ENCODE measurements around the gene PLCG2.
"Not testable (repeated sequence)": the region's sequence is repeated elsewhere in the genome, so short reads cannot be mapped to it uniquely, and the experiment has no call there.

Gene PLCG2

DNA sequence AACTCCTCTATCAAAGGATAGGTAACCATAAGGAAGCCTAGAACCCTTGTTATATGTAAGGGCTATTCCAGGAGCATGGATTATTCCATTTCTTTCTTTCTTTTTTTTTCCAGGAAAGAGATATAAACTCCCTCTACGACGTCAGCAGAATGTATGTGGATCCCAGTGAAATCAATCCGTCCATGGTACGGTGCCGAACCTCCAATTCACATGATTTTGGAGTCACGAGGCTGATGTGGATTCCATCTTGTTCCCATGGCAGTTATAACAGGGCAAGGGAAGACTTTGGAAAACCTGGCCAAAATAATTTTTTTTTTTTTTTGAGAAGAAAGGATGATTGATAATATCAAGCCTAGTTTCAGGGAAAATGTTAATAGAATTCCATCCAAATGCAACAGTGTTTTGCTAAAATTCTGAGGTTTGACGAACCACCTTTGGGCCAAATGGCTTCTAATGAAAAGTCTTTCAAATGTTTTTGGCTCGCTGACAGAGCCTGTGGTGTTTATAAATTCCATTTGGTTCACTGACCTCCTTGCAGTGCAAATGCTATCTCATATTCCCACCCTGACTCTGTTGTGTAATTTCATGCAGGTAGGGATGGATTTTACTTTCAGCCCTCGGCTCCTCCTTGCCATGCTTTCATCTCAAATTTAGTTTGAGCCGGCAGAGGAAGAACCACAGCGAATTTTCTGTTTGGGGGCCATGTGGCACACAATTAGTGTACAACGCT, 142.2 kb downstream of the PLCG2 start:
- no peak for DNase-seq

DNA sequence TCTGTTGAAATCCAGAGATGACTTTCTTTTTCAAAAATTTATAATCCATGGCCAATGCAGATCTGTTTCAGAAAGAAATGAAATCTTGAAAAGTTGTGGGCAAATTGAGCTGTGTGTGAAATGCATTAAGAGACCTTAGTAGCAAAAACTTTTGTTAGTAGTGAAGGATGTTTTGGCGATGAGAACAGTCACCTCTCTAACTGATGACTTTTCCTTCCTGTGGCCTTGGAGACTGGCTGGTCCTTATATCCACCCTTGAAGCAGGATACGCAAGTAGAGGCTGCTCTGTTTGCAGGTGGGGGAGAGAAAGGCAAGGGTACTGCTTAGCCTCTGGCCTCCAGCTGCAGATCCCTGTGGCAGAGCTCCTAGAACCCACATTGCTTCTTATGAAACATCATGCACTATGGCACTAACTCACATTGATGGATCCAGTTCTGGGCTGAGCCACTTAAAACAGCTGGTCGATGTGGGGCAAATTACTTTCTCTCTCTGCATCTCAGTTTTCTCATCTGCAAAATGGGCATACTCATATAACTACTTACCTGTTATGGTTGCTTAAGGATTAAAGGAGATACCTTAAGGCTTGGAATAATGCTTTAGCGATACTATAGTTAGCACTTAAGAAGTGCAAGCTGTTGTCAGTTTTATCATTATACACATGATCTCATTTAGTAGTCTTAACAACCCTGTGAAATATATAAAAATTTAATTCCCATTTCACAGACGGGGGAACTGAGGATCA, 142.9 kb downstream of the PLCG2 start:
- DNase-seq, result no peak

DNA sequence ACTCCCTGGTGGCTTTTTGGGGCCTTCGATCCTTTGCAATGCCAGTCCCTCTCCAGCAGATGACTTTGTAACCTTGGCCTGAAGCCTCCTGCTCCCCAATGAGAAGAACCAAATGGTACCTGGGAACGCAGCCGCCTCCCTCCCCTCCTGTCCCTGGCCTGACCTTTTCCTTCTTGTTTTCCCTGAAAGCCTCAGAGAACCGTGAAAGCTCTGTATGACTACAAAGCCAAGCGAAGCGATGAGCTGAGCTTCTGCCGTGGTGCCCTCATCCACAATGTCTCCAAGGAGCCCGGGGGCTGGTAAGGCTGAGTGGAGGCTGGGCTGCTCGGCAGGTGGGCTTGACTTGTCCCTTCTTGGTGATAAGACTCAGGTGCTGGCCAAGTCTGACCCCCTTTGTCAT, 144.2 kb downstream of the PLCG2 start:
- DNase-seq, result no peak

DNA sequence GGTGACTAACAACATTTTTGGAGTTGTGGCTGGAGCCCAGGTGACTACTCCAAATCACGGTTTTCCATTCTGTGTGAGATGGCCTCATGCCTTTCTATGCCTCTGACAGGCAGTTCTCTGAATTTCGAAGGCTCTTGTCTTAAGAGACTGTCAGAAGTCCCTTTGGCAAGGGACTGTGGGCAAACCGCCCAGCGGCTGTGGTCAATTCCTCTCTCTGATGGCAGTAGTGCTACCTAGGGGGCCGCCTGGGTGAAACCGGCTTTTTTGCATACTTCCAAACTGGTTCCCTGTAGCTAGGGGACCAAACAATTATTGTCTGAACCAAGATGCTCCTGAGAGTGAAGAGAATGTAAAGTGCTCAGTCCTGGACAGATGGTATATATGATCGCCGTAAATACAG, 145.9 kb downstream of the PLCG2 start:
- no peak for DNase-seq

DNA sequence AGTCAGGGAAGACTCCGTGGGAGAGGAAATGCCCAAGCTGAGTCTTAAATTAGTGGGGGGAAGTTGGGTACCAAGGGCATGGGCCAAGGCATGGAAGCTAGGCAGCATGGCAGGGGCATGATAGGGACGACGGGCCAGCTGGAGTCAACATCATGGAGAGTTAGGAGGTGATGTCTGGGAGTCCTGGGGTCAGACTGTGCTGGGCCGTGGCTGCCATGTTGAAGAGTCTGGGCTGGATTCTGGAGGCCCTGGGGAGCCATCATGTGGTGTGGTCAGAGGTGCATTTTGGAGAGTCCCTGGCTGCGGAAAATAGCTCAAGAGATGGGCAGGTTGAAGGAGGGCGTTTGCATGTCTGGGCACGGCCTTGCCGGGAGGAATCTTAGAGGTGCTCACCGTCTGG, 146.9 kb downstream of the PLCG2 start:
- no peak for DNase-seq

DNA sequence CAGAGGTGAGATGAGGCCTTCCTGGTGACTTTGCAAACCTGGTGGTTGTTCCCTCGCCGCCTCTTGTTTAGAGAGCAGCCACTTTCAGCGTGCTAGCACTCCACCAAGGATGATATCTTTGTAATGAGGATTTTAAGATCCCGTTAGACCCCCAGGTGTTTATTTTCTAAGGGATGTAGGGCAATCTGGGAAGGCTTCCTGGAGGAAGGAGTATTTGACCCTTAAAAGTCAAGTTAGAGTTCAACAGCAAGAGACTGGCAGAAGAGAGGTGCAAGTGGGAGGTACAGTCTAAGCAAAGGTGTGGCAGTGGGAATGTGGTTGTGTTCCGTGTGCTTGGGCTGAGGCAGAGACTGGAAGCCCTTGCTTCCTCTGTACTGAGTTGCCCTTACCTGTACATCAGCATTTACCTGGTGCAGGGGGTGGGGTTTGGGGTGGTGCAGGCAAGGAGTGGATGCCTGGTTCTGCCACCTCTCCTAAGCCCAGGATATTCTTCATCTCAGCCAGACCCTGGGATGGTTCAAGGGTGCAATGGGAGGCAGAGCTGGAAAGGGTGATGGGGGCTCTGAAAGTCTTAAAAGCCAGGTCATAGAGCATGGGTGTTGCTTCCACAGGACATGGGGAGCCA, 148.6 kb downstream of the PLCG2 start:
- no peak for DNase-seq

DNA sequence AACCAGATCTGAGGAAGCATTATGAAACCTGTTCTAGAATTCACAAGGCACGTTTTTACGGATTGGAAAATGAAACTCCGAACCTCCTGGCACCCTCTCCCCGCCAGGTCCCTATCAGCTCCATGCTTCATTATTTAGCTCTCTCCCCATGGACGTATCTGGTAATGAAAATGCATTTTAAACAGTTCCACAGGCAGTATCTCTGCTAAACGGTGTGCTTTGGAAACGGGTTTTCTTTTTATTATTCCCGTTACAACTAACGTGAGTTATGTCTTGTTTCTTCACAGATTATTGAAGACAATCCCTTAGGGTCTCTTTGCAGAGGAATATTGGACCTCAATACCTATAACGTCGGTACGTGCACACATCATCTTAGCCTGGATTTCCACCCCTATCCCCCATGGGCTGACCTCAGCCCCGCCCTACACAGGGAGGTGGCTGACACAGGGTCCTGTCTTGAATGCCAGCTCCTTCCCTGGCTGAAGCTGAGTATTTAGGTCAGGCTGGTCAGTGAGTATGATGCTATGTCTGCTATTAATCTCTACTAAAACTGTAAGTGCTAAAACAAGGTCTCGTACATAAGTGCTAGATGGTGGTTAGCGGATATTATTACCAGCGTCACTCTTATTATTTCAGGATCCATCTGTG, 149.3 kb downstream of the PLCG2 start:
- DNase-seq, result no peak

DNA sequence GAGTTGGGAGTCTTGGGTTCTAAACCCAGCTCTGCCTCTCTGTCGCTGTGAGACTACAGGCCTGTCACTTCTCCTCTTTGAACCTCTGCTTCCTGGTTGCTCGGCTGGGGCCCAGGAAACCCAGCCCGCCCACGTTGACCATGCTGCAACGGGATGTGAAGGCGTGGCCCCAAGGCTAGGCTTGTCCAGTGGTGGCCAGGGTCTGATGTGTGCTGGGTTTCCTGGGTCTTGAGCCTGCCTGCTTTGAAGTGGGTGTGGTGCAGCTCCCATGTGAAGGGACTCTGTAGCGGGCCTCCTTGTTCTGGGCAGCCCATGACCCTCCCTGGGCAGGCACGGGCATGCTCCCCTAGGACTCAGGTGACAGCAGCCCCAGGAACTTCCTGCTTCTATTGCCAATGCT, 149.9 kb downstream of the PLCG2 start:
- DNase-seq, result no peak

DNA sequence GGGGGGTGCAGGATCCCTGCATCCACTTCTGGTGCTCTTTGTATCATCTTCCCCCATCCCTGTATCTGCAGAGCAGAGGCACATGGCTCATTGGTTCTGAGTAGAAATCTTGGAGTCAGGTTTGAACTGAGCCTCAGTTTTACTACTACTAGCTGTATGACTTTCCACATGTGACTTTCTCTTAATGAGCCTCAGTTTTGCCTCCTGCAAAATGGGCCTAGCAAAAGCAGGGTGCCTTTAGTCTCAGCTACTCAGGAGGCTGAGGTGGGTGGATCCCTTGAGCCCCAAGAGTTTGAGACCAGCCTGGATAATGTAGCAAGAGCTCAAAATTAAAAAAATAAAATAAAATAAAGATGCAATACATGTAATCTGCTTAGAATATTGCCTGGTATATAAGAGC, 150.8 kb downstream of the PLCG2 start:
- DNase-seq, result no peak

DNA sequence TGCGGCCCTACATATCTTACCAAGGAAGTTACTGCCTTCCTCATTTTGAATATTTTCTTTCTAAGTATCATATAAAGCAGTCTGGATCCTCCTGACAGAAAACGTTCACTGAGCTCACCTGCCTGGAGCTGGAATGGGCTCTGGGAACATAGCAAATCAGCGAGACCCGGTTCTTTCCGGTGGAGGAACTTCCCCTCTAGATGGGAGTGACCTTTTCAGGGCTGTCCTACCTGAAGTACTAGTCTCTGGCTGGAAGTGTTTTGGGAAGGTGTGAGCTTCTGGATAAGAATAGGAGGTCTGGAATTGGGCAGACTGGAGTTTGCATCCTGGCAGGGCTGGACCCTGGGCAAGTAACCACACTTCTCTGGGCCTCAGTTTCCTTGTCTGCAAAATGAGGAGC, 152.8 kb downstream of the PLCG2 start:
- no peak for DNase-seq

DNA sequence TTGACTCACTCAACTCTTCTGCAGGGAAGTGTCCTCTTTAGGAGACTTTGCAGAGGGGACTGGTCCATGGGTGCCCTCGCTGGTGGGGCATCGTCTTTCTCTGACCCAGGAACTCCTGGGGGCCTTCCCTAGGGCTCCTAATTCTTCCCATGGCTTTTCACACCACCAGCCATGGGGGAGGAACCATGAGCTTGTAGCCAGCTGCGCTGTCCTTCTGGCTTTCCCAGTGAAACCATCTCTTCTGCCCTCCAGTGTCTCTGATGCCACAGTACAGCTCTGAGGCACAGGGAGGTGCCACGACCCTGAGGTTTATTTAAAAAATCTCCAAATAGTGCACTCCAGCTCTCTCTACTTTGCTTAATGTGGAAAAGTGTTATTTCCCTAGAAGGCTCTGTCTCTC, 153.6 kb downstream of the PLCG2 start:
- no peak for DNase-seq

DNA sequence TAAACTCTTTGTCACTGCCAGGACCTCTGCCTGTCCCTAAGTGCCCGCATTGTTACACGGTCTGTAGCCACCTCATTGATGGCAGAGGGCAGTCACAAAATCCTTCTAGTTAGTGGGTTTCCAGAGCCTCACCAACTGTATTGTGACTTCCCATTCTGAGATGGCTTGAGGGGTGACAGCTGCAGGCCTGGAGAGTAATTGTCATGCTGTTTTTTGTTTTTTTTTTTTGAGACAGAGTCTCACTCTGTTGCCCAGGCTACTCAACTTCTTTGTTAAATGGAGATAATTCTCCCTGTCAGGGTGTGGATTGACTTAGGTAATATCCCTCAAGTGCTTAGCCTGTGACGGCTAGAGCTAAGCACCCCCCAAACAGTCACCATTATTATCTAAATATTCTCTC, 154.3 kb downstream of the PLCG2 start:
- no peak for DNase-seq

DNA sequence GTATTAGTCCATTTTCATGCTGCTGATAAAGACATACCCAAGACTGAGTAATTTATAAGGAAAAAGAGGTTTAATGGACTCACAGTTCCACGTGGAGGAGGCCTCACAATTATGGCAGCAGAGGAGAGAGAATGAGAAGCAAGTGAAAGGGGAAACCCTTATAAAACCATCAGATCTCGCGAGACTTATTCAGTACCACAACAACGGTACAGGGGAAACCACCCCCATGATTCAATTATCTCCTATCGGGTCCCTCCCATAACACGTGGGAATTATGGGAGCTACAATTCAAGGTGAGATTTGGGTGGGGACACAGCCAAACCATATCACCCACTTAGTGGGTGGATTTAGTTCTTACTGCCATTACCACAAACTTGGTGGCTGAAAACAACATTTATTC, 155.6 kb downstream of the PLCG2 start:
- DNase-seq, result not testable (repeated sequence)

DNA sequence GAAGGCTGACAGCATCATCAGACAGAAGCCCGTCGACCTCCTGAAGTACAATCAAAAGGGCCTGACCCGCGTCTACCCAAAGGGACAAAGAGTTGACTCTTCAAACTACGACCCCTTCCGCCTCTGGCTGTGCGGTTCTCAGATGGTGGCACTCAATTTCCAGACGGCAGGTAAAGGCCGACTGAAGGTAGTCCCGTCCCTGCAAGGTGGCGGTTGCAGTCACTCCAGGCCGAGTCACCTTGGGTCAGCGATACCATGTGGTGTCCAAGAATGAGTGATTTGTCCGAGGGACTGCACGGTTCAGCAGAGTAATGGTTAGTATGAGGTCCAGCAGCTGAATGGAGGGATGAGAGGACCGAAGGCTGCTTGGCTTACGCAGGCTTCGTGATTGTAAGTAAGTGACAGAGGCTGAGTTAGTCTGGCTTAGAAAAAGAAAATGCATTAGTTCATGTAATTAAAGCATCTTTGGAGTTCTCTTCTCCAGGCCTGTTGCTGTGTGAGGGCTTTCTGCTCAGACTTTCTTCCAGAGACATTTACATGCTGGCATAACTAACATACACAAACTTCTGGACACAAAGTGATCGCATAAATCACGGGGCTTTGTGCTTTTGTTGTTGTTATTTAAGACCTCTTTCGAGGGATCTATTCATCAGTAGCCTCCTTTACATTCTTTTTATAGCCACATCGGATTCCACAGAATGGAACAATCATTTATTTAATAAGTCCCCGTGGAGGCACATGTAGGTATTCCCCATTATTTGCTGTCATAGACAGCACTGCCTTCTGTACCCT, 157.3 kb downstream of the PLCG2 start:
- DNase-seq, result no peak

DNA sequence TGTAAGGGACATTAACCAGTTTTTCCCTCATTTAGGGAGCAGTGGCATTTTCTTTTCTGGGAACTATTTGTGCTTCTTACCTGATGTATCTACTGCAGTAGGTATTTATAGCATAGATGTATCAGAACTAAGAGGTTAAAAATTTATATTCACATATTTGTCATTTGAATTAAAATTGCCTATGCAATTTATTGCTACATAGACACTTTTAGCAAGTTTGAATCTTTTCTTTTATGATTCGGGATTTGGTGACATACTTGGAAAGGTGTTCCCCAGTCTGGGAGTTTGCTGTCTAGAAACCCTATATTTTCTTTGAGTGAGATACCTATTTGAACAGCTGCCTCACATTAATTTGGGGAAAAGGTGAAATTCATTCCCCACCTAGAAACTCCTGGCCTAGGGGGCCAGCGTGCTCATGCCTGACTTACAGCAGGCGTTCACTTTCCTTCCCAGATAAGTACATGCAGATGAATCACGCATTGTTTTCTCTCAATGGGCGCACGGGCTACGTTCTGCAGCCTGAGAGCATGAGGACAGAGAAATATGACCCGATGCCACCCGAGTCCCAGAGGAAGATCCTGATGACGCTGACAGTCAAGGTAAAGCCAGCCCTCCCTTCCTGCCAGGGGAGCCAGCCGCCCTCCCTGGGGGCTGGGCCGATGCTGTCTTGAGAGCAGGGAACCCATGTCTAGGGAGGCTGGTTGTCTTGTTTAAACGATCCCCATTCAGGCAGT, 158.4 kb downstream of the PLCG2 start:
- DNase-seq, result peak; percentile 58

DNA sequence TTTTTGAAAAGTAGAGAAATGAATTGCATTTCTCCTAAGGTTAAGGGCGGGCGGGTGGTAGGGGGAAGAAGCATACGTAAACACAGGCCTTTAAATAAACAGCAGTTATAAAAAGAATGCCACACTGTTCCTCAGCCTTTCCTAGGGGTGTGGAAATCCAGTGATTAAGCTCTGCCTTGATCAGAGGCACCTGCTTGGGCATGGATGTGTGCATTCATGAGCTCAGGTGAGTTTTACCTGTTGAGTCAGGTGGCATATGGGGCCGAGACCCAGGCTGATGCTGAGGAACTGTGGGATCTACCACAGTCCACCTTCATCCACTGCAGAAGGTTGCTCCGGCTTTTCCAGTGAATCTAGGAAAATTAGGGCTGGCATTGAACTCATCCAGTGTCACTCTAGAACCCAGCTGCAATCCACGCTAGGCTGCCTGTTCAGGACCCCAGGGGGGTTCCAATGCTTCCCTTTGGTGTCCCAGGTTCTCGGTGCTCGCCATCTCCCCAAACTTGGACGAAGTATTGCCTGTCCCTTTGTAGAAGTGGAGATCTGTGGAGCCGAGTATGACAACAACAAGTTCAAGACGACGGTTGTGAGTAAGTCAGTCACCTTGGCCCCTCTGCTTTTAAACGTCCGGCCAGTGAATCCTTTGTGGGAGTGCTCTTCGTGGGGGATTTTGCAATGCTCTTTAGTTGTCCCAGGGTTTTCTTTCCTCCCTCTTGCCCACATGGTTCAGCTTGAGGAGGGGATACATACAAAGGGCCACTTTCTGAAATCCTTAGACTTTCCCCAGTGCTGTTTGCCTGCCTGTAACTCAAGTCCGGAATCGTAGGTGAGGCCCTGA, 159.5 kb downstream of the PLCG2 start:
- DNase-seq, result no peak

DNA sequence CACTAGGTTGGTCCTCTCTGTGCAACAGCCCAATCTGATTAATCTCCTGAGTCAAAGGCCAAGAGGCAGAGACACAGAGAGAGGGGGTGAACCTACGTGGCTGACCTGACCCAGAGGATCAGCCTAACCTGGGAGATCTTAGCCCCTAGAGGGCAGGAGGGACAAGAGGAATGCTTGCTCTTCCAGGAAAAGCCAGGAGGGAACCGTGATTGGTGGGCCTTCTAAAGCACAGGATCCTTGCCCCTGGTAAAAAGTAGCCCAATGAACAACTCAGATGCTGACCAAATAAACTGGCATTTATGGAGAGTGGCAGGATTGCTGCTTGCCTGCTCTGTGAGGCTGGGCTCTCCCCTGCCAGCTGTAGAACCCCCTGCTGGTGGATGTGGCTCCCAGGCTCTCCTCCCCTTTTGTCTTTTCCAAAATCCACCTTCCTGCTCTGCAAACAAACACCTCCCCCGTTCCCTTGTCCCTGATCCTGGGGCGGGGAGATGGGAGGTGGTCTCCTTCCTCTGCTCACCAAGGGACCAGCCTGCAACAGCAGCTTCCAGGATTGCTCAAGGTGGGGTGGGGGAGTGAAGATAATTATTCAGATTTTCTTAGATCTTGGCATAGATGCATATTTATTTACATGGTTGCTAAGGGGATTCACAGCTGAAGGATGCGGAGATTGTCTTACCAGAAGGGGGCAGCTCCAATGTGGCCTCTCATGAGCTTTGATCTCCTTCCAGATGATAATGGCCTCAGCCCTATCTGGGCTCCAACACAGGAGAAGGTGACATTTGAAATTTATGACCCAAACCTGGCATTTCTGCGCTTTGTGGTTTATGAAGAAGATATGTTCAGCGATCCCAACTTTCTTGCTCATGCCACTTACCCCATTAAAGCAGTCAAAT, 160.3 kb downstream of the PLCG2 start:
- DNase-seq, result no peak

DNA sequence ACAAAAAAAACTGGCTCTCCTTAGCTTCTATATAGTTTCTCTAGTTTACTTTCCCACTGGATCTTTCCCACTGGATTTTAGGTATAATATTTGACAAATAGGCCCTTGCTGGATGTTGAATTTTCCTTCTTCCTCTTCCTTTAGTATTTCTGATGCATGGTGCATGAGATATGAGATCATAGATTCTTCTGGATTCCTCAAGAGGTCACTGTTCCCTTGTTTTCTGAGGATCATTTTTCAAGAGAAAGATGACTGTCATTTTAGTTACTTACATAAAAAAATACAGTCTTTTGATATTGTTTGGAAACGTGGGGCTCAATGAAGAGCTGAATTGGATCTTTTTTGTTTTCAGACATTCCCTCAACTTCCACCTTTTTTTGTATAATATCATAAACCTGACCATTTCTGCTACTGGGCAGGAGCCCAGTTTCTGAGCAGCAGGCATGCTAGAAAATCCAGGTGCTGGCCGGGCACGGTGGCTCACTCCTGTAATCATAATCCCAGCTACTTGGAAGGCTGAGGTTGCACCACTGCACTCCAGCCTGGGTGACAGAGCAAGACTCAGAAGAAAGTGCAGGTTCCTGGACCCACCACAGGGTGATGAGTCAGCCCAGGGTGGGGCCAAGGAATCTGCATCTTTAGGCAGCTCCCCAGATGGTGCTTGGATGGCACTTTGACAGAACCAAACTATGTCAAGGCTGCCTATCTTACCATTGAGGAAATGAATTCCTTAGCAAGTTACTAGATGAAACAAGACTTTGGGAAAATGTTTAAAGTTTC, 161.9 kb downstream of the PLCG2 start:
- DNase-seq, result peak; percentile 70

DNA sequence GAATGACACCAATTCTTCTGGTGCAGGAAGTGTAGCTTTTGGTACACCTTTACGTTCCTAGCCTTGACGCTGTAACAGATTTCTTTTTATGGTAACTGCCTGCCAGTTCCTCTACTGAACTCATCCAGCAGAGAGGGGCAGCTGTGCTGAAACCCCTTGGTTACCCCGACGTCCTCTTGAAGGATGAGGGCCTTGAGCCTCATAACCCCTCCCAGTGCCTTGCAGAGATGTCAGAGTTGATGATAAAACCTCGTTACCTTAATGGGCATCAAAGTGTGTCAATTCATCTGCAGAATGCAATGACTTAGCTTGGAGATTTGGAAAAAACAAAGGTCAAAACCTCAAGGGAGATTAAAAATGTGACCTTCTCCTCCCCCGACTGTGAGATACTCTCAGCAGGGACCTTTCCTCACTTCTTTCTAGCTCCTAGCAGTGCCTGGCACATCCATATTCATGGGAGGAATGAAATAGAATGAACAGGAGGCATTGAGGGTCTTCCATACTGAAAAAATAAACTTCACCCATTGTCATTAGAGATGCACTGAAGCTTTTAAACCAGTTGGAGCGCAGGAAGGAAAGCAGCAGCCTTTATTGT, 163.0 kb downstream of the PLCG2 start:
- no peak for DNase-seq

Data from NCI-H2171 treated with DMSO at 0.1 percent for 48 hours (cell line).